Esophagus (tissue), 2 donors: ENCODE data around the gene EFEMP2. TPM values are rescaled to one million over a fixed set of nuclear protein-coding genes. Genes with fewer than 3 reads are reported as not detected.
A peak's percentile ranks its signal among the peaks of the same experiment; 100 is the strongest.

Experiments used
- H3K27ac ChIP-seq, 2 donors: one replicate each; pipeline ENCODE4 v1.5.1; 2013; ENCODE audit warnings: low read depth in 2 of 2, mild to moderate bottlenecking in 2 of 2, inconsistent platforms in 1 of 2, low read length in 1 of 2, moderate library complexity in 1 of 2
- H3K27me3 ChIP-seq, 2 donors: one replicate each; pipeline ENCODE4 v1.6.1; 2013; ENCODE audit warnings: low read length in 2 of 2, control low read depth in 1 of 2, mild to moderate bottlenecking in 1 of 2; ENCODE audit not compliant: insufficient read depth in 2 of 2, control insufficient read depth in 1 of 2
- H3K36me3 ChIP-seq, 2 donors: one replicate each; pipeline ENCODE4 v1.6.1; 2013; ENCODE audit warnings: low read length in 1 of 2; ENCODE audit not compliant: control insufficient read depth in 2 of 2, insufficient read depth in 2 of 2
- H3K4me1 ChIP-seq, 2 donors: one replicate each; pipeline ENCODE4 v1.6.1; 2013; ENCODE audit warnings: low read length in 1 of 2; ENCODE audit not compliant: control insufficient read depth in 2 of 2, insufficient read depth in 2 of 2
- H3K4me3 ChIP-seq, 2 donors: one replicate each; pipeline ENCODE4 v1.5.1; 2013; ENCODE audit warnings: low read length in 2 of 2, mild to moderate bottlenecking in 2 of 2, low read depth in 1 of 2, moderate library complexity in 1 of 2
- H3K9me3 ChIP-seq, 2 donors: one replicate each; pipeline ENCODE4 v1.6.1; 2013; ENCODE audit warnings: mild to moderate bottlenecking in 2 of 2, low read depth in 1 of 2, low read length in 1 of 2, moderate library complexity in 1 of 2; ENCODE audit not compliant: control insufficient read depth in 2 of 2, insufficient read depth in 1 of 2
- WGBS, 2 donors: extraction: QIAGEN DNeasy Blood & Tissue Kit; methylation state at CpG; one replicate each; pipeline ENCODE4 v1.1.7; 2013; 5-methylcytosine and 5-hydroxymethylcytosine counted together
- polyA plus RNA-seq, 2 donors: library from polyadenylated mRNA; stranded (reverse); fragments of 200-250 nt; gene quantifications; one replicate each; pipeline ENCODE4 v1.2.3, GENCODE V29; 2013
- donor health status: healthy with polysubstance abuse.
- donor health status: Bipolar disorder and iron deficiency.

Gene EFEMP2
- polyA plus RNA-seq, 2 donors, result 9.2 to 13.1 TPM

DNA sequence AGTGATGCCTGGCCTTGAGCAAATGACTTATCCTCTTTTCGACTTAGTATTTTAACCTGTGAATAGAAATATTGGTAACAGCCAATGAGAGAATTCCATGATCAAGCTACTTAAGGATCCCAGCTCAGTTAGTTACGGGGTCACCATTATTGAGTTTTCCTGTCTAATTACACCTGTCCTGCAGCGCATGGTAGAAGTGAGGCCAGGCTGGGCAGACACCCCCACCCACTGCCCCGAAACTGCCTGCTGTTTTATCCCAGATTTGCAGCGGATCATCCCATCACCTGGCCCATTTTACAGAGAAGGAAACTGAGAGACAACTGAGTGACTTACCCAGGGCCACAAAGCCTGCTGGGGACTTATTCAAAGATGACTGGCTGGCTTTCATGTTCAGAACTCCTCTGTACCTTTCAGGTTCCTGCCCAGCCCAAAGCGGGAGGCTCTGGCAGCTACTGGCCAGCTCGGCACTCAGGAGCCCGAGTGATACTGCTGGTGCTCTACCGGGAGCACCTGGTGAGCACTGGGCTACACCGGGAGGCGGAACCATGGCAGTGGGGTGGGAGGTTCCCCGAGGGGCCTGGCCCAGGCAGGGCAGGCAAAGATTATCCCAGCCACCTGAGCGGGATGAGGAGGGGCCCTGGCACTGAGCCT is 10.9 kb downstream of the EFEMP2 start:
- Histone ChIP-seq H3K27ac (peak overlapping the region; percentile 97 to 98), H3K4me1 (peaks cover 0 to 10% of the 10 kb centered on the region in 2 donors), H3K9me3 (no peaks in the 10 kb centered on the region), H3K36me3 (peaks cover 0 to 37% of the 10 kb centered on the region in 2 donors), H3K27me3 (no peaks in the 10 kb centered on the region), H3K4me3 (peak overlapping the region; percentile 64 to 90)
- 77 to 82% methylated on average over 13 of the region's 13 CpGs for WGBS, 2 donors

GRCh38 chr11:65861165-65861505 is 11.5 kb downstream of the EFEMP2 start:
- Histone ChIP-seq H3K9me3 (no peaks in the 10 kb centered on the region), H3K27ac (peak overlapping the region; percentile 97 to 98), H3K36me3 (peaks cover 0 to 34% of the 10 kb centered on the region in 2 donors), H3K4me3 (peak overlapping the region; percentile 64 to 90), H3K27me3 (no peaks in the 10 kb centered on the region), H3K4me1 (peaks cover 0 to 14% of the 10 kb centered on the region in 2 donors)
- WGBS, 2 donors, result 5 to 11% methylated on average over 14 of the region's 14 CpGs

GRCh38 chr11:65860278-65861164 is 12.1 kb downstream of the EFEMP2 start, which contains the start of gene MUS81:
TSS of gene MUS81 (plus strand) at chr11:65860433. CDS start at chr11:65860754, 321 bp downstream.
- no peaks in the 10 kb centered on the region for H3K9me3 ChIP-seq
- H3K36me3 ChIP-seq, result peaks cover 5 to 35% of the 10 kb centered on the region in 2 donors
- H3K4me1 ChIP-seq, result peaks cover 1 to 14% of the 10 kb centered on the region in 2 donors
- no peaks in the 10 kb centered on the region for H3K27me3 ChIP-seq
- 0% methylated on average over 74 to 78 of the region's 78 CpGs for WGBS, 2 donors
- peak within 1 kb of the TSS; percentile 64 to 90 for H3K4me3 ChIP-seq
- peak within 1 kb of the TSS; percentile 97 to 98 for H3K27ac ChIP-seq

DNA sequence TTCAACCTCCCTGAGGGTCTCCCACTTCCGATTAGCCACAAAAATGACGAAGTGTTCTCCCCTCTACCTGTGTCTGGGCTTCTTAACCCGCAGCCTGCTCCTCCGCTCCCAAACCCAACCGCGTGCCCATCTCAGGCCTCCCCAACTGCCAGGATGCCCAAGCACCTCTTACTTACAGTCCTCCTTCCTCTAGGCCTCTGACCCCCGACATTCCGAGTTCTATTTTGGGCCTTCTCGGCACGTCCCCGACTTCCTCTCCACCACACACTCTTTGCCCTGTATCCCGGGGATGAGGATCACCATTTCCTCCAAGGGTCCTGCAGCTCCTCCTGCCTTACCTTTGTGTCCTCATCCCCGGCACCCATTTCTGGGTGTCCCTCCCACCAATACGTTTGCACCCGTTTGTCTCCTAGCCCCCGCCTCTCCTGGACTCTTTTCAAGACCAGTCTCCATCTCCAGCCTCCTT is 12.8 kb downstream of the EFEMP2 start:
- Histone ChIP-seq H3K9me3 (no peaks in the 10 kb centered on the region), H3K4me3 (peak overlapping the region; percentile 64 to 90), H3K27me3 (no peaks in the 10 kb centered on the region), H3K27ac (peak overlapping the region; percentile 97 to 98), H3K4me1 (peaks cover 4 to 14% of the 10 kb centered on the region in 2 donors), H3K36me3 (peaks cover 11 to 35% of the 10 kb centered on the region in 2 donors)
- WGBS, 2 donors, result 1 to 2% methylated on average over 16 of the region's 16 CpGs

DNA sequence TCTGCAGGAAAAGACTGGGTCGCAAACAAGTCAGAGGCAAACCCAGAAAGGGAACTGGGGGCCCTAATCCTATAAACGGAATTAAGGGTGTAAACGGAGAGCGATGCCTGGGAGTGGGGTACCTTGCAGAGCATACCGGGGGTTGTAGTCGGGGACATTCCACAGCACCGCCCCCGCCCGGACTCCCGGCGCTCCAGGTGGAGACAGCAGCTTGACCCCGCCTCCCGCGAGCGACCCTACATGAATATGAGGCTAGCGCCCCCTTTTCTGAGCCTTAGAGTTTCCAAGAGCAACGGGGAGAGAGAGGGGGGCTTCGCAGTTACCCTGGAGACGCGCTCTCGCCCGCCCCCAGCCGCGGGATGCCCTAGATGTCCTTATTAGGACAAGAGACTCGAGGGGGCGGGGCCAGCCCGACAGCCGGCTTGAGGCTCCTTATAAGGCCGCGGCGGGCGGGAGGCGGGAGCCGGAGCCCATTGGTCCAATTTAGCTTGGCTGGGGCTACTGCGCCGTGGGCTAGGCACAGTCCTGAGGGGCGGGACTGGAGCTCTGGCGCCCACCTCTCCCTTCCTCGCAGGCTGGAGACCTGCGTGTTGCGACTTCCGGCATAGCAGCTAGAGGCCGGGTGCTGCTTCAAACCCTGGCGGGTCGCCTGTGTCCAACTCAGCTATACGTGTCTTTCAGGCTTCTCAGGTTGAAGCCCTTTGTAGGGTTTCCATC is 13.3 kb downstream of the EFEMP2 start:
- 0 to 1% methylated on average over 46 of the region's 46 CpGs for WGBS, 2 donors
- peaks cover 4 to 14% of the 10 kb centered on the region in 2 donors for H3K4me1 ChIP-seq
- no peaks in the 10 kb centered on the region for H3K9me3 ChIP-seq
- peak overlapping the region; percentile 64 to 90 for H3K4me3 ChIP-seq
- H3K36me3 ChIP-seq, result peaks cover 17 to 34% of the 10 kb centered on the region in 2 donors
- peak overlapping the region; percentile 97 to 98 for H3K27ac ChIP-seq
- H3K27me3 ChIP-seq, result no peaks in the 10 kb centered on the region

- H3K27me3 ChIP-seq, result no peaks in the 10 kb centered on the region
- no peaks in the 10 kb centered on the region for H3K9me3 ChIP-seq
- peaks cover 4 to 14% of the 10 kb centered on the region in 2 donors for H3K4me1 ChIP-seq
- H3K27ac ChIP-seq, result peak overlapping the region; percentile 97 to 98
- peak overlapping the region; percentile 64 to 90 for H3K4me3 ChIP-seq
- peaks cover 21 to 33% of the 10 kb centered on the region in 2 donors for H3K36me3 ChIP-seq
- 0 to 1% methylated on average over 10 of the region's 10 CpGs for WGBS, 2 donors
These were observed 13.9 kb downstream of the EFEMP2 start for GRCh38 chr11:65858681-65859087.

- peaks cover 23 to 33% of the 10 kb centered on the region in 2 donors for H3K36me3 ChIP-seq
- peak within 1 kb of the TSS; percentile 98 for H3K27ac ChIP-seq
- no peaks in the 10 kb centered on the region for H3K9me3 ChIP-seq
- no peaks in the 10 kb centered on the region for H3K27me3 ChIP-seq
- 0 to 1% methylated on average over 87 to 92 of the region's 92 CpGs for WGBS, 2 donors
- H3K4me1 ChIP-seq, result peaks cover 4 to 14% of the 10 kb centered on the region in 2 donors
- H3K4me3 ChIP-seq, result peak within 1 kb of the TSS; percentile 80 to 99
These were observed 14.5 kb downstream of the EFEMP2 start, which contains the start of gene CFL1 for GRCh38 chr11:65857853-65858680. TSS of gene CFL1 (minus strand) at chr11:65858180. CDS start at chr11:65858099, 81 bp downstream.

DNA sequence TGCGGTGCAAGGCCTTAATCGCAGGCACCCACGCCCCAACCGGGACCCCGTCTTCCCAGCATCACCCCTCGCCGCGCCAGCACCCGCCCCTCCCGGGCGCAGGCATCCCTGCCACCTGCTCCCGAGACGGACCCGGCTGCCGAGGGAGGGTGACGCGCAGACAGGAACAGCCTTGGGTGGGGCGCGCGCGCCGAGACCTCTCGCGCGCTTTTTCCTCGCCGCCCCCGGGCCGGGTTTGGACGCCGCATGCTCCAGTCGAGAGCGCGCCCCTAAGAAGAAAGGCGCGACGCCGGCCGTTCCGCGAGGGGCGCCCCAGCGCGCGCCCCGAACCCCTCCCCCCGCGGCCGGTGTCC is 15.1 kb downstream of the EFEMP2 start:
- no peaks in the 10 kb centered on the region for H3K27me3 ChIP-seq
- H3K27ac ChIP-seq, result peak overlapping the region; percentile 93 to 98
- H3K4me1 ChIP-seq, result peaks cover 4 to 14% of the 10 kb centered on the region in 2 donors
- H3K36me3 ChIP-seq, result peaks cover 23 to 35% of the 10 kb centered on the region in 2 donors
- H3K4me3 ChIP-seq, result peak overlapping the region; percentile 80 to 99
- 1% methylated on average over 33 to 49 of the region's 49 CpGs for WGBS, 2 donors
- no peaks in the 10 kb centered on the region for H3K9me3 ChIP-seq
